Breast epithelium (tissue), 4 donors: ENCODE data around the gene FAT1. TPM values are rescaled to one million over a fixed set of nuclear protein-coding genes. Genes with fewer than 3 reads are reported as not detected.

Experiments
- DNase-seq, 2 donors: peaks; one replicate each; pipeline ENCODE4 v3.0.0-alpha.2; 2019; ENCODE audit warnings: low spot score in 2 of 2
- H3K27ac ChIP-seq, 2 donors: fragments of 200-600 bp; sonication (generic) in 1 of 2; one replicate each; pipeline ENCODE4 v1.5.1; 2016 to 2019; ENCODE audit warnings: mild to moderate bottlenecking in 1 of 2
- H3K27me3 ChIP-seq, 2 donors: fragments of 200-600 bp; sonication (generic) in 1 of 2; one replicate each; pipeline versions ENCODE4 v1.5.1 to v1.6.0; 2017 to 2019; ENCODE audit warnings: control low read depth in 1 of 2, mild to moderate bottlenecking in 1 of 2
- H3K36me3 ChIP-seq: fragments of 200-600 bp; one replicate; pipeline ENCODE4 v1.5.1; 2019
- H3K4me1 ChIP-seq, 2 donors: fragments of 200-600 bp; sonication (generic); one replicate each; pipeline ENCODE4 v1.5.1; 2016 to 2019; ENCODE audit warnings: control low read depth in 1 of 2
- H3K4me3 ChIP-seq, 3 donors: fragments of 200-600 bp; sonication (generic); 1 replicate in 2 of 3; 2 replicates in 1 of 3; pipeline ENCODE4 v1.5.1; 2016 to 2019; ENCODE audit warnings: mild to moderate bottlenecking in 3 of 3, moderate library complexity in 2 of 3
- H3K9me3 ChIP-seq, 2 donors: fragments of 200-600 bp; sonication (generic) in 1 of 2; one replicate each; pipeline ENCODE4 v1.5.1; 2016 to 2019; ENCODE audit warnings: control low read depth in 1 of 2
- POLR2A ChIP-seq: fragments of 450-650 bp; IDR thresholded peaks from one replicate; pipeline ENCODE4 v1.6.1; 2016; ENCODE audit warnings: antibody characterized with exemption, mild to moderate bottlenecking, moderate library complexity
- POLR2AphosphoS5 ChIP-seq, 3 donors: sonication (generic); formaldehyde crosslinking; IDR thresholded peaks; one replicate each; pipeline ENCODE4 v1.6.1; 2017; ENCODE audit warnings: antibody characterized with exemption in 3 of 3
- intact Hi-C: fragments of 100-400 bp; cut with DNase I; formaldehyde crosslinking; loops from one replicate; pipeline ENCODE4 v1.15.1; 2023; ENCODE audit warnings: low total_unique reads
- total RNA-seq, 3 donors: library from RNA; depleted of rRNA; stranded (reverse); fragments of >200 nt; gene quantifications; one replicate each; pipeline ENCODE4 v1.1.0, GENCODE V29; 2016
- TF ChIP-seq, protein P1 (sequence below), 3 donors: fragments of 450-650 bp; IDR thresholded peaks; one replicate each; pipeline ENCODE4 v1.5.1; 2016 to 2017; ENCODE audit warnings: antibody characterized with exemption in 3 of 3, mild to moderate bottlenecking in 3 of 3, moderate library complexity in 3 of 3

FAT1 gene
- total RNA-seq, 3 donors from 2014 or later = 54.2 to 125 (median 87.2) TPM

DNA sequence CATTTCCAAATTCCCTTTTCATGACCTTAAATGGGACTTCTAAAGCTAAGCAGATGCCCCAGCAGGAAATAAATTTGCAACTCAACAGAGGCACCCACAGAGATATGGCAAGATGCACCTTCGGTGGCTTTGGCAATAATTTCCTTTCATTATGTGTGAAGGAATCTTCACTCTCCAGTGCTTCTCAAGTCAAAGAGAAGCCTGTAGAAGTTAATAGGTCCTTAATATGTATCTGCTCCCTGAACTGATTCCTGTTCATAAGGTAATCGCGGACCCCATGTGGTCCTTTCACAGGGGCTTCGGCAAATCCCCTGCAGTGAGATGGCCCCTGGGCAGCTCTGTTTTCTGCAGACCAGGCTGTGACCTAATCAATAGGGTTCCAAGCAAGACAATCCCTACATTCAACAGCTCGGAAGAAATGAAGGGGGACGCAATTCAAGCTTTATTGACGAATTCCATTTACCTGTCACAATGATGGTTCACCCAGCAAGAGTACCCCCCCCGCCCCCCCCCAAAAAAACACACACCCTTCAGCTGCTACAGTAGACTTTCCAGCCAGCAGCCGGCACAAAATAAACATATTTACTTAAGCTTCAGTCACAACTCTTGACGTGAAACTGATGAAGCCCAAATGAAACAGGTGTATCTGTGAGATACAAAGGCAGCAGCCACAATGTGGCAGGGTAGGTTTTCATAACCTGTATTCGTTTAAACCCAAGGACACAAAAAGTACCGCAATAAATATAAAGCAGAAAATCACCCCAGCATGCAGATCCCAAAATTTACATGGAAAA lies 35.3 kb downstream of the FAT1 start:
- TF ChIP-seq POLR2AphosphoS5 (IDR thresholded peaks at IDR 0.05) (no peak), POLR2A (no peak)
- TF ChIP-seq, protein P1, sequence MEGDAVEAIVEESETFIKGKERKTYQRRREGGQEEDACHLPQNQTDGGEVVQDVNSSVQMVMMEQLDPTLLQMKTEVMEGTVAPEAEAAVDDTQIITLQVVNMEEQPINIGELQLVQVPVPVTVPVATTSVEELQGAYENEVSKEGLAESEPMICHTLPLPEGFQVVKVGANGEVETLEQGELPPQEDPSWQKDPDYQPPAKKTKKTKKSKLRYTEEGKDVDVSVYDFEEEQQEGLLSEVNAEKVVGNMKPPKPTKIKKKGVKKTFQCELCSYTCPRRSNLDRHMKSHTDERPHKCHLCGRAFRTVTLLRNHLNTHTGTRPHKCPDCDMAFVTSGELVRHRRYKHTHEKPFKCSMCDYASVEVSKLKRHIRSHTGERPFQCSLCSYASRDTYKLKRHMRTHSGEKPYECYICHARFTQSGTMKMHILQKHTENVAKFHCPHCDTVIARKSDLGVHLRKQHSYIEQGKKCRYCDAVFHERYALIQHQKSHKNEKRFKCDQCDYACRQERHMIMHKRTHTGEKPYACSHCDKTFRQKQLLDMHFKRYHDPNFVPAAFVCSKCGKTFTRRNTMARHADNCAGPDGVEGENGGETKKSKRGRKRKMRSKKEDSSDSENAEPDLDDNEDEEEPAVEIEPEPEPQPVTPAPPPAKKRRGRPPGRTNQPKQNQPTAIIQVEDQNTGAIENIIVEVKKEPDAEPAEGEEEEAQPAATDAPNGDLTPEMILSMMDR (IDR thresholded peaks at IDR 0.05) = no peak
- H3K4me3 ChIP-seq = no peak overlapping the region
- H3K27me3 ChIP-seq = no peaks in the 10 kb centered on the region
- intact Hi-C loops = no loop called here
- no peaks in the 10 kb centered on the region for H3K9me3 ChIP-seq
- no peaks in the 10 kb centered on the region for H3K36me3 ChIP-seq
- no peak for DNase-seq
- peaks cover 0 to 14% of the 10 kb centered on the region in 2 donors for H3K4me1 ChIP-seq
- H3K27ac ChIP-seq = no peak overlapping the region

DNA sequence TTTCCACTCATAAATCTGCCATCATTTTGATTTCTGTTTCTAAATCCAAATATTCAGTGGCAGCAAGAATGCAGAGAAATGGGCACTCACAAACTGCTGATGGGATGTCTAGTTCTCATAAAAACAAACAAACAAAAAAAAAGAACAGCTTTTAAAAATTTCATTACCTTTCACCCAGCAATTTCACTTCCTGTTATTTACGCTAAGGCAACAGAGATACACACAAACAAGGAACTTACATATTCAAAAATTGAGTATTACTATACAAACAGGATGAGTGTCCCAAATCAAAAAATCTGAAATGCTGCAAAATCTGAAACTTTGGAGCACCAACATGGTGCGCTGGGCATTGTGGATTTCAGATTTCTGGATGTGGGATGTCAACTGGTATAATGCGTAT lies 36.4 kb downstream of the FAT1 start:
- DNase-seq = no peak
- TF ChIP-seq POLR2A (no peak), POLR2AphosphoS5 (IDR thresholded peaks at IDR 0.05) (no peak)
- TF ChIP-seq, protein P1 (IDR thresholded peaks at IDR 0.05) = no peak
- Histone ChIP-seq H3K9me3 (no peaks in the 10 kb centered on the region), H3K27ac (no peak overlapping the region), H3K4me3 (no peak overlapping the region), H3K27me3 (no peaks in the 10 kb centered on the region), H3K4me1 (peaks cover 0 to 11% of the 10 kb centered on the region in 2 donors), H3K36me3 (no peaks in the 10 kb centered on the region)
- intact Hi-C loops = no loop called here

DNA sequence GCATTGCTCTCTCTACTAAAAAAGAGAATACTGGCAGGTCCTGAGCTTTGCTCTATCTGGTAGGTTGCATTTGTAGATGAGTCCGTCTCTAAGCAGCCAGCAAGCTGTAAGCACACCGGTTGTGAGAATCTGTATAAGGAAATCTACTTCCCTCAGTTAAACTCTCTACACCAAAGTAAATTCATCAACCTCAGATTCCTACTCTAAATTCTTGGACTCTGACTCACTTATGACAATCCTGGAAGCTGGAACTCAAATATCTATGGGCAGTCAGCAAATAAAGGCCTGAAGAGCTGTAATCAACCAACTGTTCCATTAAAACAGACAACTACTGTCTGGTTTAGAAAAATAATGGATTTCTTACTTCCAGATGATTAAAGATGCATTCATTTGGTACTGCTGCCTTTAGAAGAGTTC lies 37.9 kb downstream of the FAT1 start:
- intact Hi-C loops = no loop called here
- H3K4me3 ChIP-seq = no peak overlapping the region
- no peaks in the 10 kb centered on the region for H3K9me3 ChIP-seq
- DNase-seq = no peak
- no peaks in the 10 kb centered on the region for H3K27me3 ChIP-seq
- no peaks in the 10 kb centered on the region for H3K36me3 ChIP-seq
- H3K4me1 ChIP-seq = peaks cover 0 to 11% of the 10 kb centered on the region in 2 donors
- peak overlapping the region; percentile 45 to 64 for H3K27ac ChIP-seq
- TF ChIP-seq POLR2A (no peak), POLR2AphosphoS5 (IDR thresholded peaks at IDR 0.05) (no peak)
- TF ChIP-seq, protein P1 (IDR thresholded peaks at IDR 0.05) = no peak

DNA sequence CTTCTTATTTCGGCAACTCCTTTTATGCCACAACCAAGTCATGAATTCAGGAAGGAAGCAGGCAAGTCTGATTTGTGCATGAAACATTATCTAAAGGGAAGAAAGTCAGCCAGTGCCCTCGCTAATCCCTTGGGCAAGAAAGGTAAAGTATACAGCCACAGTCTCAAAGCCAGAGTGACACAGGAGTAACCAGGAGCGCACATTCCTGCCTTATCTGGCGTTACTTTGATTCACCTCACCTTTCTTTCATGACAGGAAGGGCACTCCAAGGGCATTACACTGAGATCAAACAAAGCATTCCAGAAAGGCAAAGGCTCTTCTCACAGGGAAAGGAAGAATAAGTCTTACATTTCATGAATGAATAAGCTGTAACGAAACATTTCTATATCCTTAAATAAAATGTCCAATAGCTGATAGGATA lies 38.8 kb downstream of the FAT1 start:
- no peak for DNase-seq
- TF ChIP-seq, protein P1 (IDR thresholded peaks at IDR 0.05) = no peak
- TF ChIP-seq POLR2AphosphoS5 (IDR thresholded peaks at IDR 0.05) = no peak
- TF ChIP-seq POLR2A = no peak
- intact Hi-C loops = no loop called here
- no peaks in the 10 kb centered on the region for H3K27me3 ChIP-seq
- peak overlapping the region; percentile 45 to 64 for H3K27ac ChIP-seq
- H3K4me3 ChIP-seq = no peak overlapping the region
- H3K36me3 ChIP-seq = no peaks in the 10 kb centered on the region
- H3K4me1 ChIP-seq = peaks cover 0 to 11% of the 10 kb centered on the region in 2 donors
- H3K9me3 ChIP-seq = no peaks in the 10 kb centered on the region

DNA sequence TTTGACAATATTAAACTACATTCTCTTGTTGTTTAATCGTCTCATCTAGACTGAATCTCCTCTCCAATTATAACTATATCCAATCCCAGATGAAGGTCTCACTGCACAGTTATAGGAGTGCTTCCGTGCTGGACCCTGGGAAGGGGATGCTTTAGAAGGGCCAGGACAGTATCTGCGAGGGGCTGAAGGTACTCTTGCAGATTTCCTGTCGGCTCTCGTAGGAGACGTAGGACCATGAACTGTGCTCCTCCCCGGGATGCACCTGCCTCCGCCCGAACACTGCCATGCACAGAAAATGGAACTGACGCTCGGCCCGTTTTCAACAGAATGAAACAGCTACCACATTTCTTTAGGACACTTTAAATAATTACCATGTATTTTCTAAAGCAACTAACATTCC lies 39.4 kb downstream of the FAT1 start:
- no peaks in the 10 kb centered on the region for H3K9me3 ChIP-seq
- H3K4me3 ChIP-seq = no peak overlapping the region
- no peaks in the 10 kb centered on the region for H3K36me3 ChIP-seq
- H3K27me3 ChIP-seq = no peaks in the 10 kb centered on the region
- H3K4me1 ChIP-seq = peaks cover 0 to 11% of the 10 kb centered on the region in 2 donors
- TF ChIP-seq, protein P1 (IDR thresholded peaks at IDR 0.05) = no peak
- TF ChIP-seq POLR2A (no peak), POLR2AphosphoS5 (IDR thresholded peaks at IDR 0.05) (no peak)
- intact Hi-C loops = no loop called here
- peak overlapping the region in 1 of 2 donors; percentile 64 for H3K27ac ChIP-seq
- no peak for DNase-seq
